Medulla oblongata (tissue), 1 donor: ENCODE data around the gene MLLT11.
A peak's percentile ranks its signal among the peaks of the same experiment; 100 is the strongest.

ENCODE experiments used
- DNase-seq: peaks from one replicate; pipeline ENCODE4 v3.0.0-alpha.2; 2015; ENCODE audit errors: extremely low spot score

MLLT11 gene

DNA sequence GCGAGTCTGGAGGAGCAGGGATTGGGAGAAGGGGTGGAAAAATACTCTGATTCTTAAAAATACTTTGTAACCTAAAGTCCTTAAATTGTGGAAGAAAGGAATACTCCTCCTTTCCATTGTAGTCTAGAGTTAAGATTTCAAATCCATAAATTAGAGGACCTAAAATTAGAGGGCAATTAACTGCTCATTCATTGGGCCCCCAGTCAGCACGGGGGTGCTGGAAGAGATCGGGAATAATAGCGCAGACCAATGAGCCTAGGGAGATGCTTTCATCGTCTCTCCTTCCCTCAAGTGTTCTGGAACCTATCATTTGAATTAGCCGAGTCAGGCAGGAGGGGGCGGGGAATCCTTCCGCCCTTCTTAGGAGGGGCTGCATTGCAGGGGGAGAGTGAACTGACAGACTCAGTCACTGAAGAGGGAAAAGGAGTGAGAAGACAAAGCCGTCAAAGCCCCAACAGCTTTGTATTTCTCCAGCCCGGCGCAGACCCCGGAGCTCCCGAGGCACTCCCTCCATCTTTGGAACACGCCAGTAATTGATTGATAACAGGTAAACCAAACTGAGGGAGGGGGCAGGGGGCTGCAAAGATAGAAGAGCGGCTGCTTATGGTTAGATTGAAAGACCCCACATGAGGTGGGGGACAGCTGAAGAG is at the start of gene MLLT11:
MLLT11 (plus strand) TSS at position 391 of the 650 bp plus-strand sequence. CDS start 6,828 bp downstream, outside the sequence.
- DNase-seq, result peak; percentile 87

DNA sequence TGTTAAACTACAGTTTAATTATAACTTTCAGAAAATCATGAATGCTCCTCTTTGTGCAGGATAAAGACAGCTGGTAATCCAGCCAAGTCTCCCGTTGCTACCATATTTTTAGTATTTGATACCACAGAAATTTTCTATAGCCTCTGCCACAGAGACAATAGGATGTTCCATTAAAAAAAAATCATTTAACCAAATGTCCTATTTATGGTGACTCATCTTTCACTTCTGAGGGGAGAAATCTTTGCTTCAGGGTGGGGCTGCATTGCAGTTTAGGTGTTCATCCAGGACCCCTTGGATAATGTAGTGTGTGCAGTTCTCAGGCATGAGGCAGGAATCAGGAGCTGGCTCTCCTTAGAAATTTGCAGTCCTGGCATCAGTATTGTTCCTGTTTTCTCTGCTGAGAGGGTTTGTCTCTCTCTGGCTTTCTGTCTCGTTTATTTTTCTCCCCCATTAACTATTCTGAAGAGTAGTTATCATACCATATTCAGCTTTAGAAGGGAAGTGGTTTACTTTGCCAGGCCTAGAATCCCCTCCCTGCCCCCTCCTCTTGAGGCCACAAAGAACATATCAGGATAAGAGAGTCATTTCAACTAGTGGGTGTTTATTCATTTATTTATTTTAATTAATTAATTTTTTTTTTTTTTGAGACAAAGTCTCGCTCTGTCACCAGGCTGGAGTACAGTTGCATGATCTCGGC is 48.9 kb upstream of the MLLT11 start:
- no peak for DNase-seq

DNA sequence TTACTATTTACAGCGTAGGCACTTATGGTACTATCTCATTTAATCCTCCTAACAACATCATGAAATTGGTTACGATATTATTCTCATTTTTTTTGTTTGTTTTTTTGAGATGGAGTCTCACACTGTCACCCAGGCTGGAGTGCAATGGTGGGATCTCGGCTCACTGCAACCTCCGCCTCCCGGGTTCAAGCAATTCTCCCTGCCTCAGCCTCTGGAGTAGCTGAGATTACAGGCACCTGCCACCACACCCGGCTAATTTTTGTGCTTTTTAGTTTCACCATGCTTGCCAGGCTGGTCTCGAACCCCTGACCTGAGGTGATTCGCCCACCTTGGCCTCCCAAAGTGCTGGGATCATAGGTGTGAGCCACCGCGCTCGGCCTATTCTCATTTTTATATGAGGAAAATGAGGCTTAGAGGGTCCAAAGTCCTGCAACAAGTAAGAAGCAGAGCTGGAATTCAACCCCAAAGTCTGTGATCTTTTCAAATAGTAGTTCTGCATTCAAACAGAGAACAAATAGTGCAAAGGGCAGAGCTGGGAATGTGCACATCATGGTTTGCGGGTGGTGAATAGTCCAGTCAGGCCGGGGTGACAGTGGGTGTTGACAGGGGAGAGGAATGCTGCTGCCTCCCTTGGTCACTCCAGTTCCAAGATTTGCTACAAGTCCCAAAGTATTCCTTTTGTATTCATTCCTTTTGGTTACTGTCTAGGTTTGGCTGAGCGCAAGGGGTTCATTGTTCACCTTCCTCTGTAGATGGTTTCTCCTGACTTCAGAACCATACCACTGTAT is 47.3 kb upstream of the MLLT11 start:
- no peak for DNase-seq

DNA sequence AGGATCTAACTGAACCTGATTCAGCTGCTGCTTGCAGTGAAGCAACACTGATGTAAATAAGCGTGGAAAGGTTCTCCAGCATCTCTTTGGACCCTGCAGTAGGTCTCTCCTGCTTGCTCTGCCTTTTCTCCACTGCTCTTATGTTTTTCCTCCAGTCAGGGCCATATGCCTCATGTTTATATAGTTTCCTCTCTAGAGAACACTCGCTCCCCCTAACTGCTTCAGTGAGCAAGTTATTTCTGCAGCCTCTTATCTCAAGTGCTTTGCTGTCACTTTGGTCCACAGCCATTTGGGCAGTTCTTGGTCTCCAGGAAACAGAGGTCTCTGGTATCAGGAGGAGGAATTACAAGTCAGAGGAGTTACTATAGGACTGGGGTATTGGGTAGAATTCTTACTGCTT is 46.7 kb upstream of the MLLT11 start:
- DNase-seq, result no peak

- peak; percentile 91 for DNase-seq
Observed at GRCh38 chr1:151024540-151025146, 35.6 kb upstream of the MLLT11 start.

DNA sequence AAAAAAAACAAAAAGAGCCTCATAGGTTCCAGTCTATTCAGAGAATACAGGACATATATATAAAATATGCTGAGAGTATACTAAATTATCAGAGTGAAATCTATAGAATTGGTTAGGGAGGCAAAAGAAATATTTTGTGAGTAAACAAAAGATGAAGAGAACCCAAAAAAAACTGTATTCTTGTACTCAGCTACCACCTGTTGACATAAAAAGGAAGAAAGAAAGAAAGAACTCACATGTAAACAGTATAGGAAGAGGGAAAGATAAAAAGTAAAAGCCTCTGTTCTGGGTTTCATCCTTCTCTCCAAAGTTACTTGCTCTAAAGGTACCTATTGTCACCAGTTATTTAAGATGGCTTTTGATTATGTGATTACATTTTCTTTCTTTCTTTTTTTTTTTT is 33.7 kb upstream of the MLLT11 start:
- DNase-seq, result no peak

- DNase-seq, result no peak
Observed at GRCh38 chr1:151032164-151032563, 28.0 kb upstream of the MLLT11 start.

- DNase-seq, result no peak
Observed at GRCh38 chr1:151035167-151035566, 25.0 kb upstream of the MLLT11 start.

- no peak for DNase-seq
Observed at GRCh38 chr1:151036356-151036755, 23.8 kb upstream of the MLLT11 start, which contains the start of gene BNIPL. TSS of gene BNIPL (plus strand) at chr1:151036586. CDS start at chr1:151036726, 140 bp downstream.

DNA sequence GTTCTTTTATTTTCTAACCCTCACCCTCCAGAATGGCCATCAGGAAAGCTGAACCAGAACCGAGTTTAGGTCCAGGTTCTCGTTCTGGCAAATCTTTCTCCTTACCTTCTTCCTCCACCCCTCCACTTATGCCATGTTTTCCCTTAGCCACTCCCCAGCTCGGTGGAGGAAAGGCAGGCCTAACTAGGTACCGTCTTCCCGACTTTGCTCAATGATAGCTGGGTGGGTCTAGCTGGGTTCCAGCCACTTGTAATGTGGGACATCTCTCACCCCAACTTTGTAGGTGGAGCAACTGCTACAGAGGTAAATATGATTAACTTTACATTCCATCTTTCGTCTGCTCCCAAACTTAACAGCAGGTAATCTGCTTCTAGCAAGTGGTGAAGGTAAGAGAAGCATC is 23.2 kb upstream of the MLLT11 start:
- no peak for DNase-seq

GRCh38 chr1:151039521-151039920 is 20.7 kb upstream of the MLLT11 start:
- DNase-seq, result no peak

DNA sequence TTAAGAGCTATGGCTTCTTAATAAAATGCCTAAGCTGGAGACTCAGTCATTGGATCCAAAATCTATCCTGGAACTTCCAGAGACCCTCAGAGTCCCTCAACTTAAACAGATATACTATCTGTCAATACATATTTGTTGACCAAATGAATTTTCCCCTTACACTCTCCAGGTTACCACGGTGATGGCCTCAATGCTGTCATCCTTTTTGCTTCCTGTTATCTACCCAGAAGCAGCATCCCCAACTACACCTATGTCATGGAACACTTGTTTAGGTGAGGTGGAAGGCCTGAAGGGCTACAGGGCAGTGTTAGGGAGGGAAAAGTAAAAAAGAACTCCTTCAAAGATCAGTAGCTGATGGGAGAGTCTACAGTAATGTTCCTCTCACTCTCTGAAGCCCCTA is 17.0 kb upstream of the MLLT11 start:
- DNase-seq, result no peak

- DNase-seq, result peak; percentile 85
Observed at GRCh38 chr1:151047591-151047924, 12.6 kb upstream of the MLLT11 start, which contains the start of gene C1orf56. TSS of gene C1orf56 (plus strand) at chr1:151047751. CDS start at chr1:151047848, 97 bp downstream.

GRCh38 chr1:151047925-151048644 is 12.1 kb upstream of the MLLT11 start:
- DNase-seq, result peak; percentile 70

- no peak for DNase-seq
Observed at GRCh38 chr1:151048645-151049032, 11.6 kb upstream of the MLLT11 start.

DNA sequence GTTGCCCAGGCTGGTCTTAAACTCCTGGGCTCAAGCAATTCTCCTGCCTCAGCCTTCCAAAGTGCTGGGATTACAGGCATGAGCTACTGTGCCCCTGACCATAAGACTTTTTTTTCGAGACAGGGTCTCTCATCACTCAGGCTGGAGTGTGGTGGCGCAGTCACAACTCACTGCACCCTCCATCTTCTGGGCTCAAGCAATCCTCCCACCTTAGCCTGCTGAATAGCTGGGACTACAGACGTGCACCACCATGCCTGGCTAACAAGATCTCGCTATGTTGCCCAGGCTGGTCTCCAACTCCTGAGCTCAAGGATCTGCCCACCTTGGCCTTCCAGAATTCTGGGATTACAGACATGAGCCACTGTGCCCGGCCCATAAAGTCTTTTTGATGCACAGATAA is 10.7 kb upstream of the MLLT11 start:
- no peak for DNase-seq

- DNase-seq, result no peak
Observed at GRCh38 chr1:151050051-151050688, 10.0 kb upstream of the MLLT11 start.

- no peak for DNase-seq
Observed at GRCh38 chr1:151051356-151052009, 8.7 kb upstream of the MLLT11 start.

- no peak for DNase-seq
Observed at GRCh38 chr1:151054971-151055547, 5.1 kb upstream of the MLLT11 start.

GRCh38 chr1:151055581-151055980 is 4.6 kb upstream of the MLLT11 start:
- no peak for DNase-seq
